ENCODE results near the gene ADNP2. TPM values are rescaled to one million over a fixed set of nuclear protein-coding genes. Genes with fewer than 3 reads are reported as not detected.

ADNP2 gene
- total and polyA plus RNA-seq, 2 donors (not counting 3 experiments of a cell fraction or from before 2014, with no cell fraction given) = 10.2 to 20.6 TPM

GRCh38 chr18:80159713-80160636 lies 50.9 kb downstream of the ADNP2 start:
- H4K20me1 ChIP-seq (replicated peaks; ENCODE audit: control insufficient read depth, extremely low read depth, insufficient read depth, low read length) = no peaks in the 10 kb centered on the region
- H3K4me3 ChIP-seq (replicated peaks in 1 of 3; ENCODE audit: insufficient read depth in 1 of 3, low read depth in 1 of 3, low read length in 3 of 3) = peak overlapping the region in 1 of 3 experiments; percentile 3
- FAIRE-seq (peak; percentile 59), DNase-seq (ENCODE audit: low read depth, low spot score) (peak; percentile 29)
- no TSS peak for BruUV-seq (replicated peaks)
- H3K4me2 ChIP-seq (ENCODE audit: insufficient read depth, low read length) = no peak overlapping the region
- ChIA-PET CTCF (interaction anchor here (0.6 to 5.7 kb wide), 24 partner anchors 10 to 363 kb away, joined by 3 to 63 read pairs (median 4); partner anchors contain the start of genes ADNP2, PARD6G and RBFA), POLR2A (no interaction called here)
- dilution Hi-C loops (cut with MboI; ENCODE audit: extremely low pct_ligation_motif_present, low sequenced_read_pairs) = no loop called here
- H3K9ac ChIP-seq (replicated peaks; ENCODE audit: extremely low read depth, insufficient read depth, low read length) = no peak overlapping the region
- H2AFZ ChIP-seq (ENCODE audit: low read depth, low read length) = peak overlapping the region; percentile 73
- intact Hi-C loops (cut with micrococcal nuclease) = loop anchor here (5.0 kb wide), 1 partner anchor 128 kb away; the partner anchor contains the start of gene RBFA
- H3K79me2 ChIP-seq (ENCODE audit: control insufficient read depth, insufficient read depth, low read length) = no peaks in the 10 kb centered on the region
- H3K27ac ChIP-seq (ENCODE audit: insufficient read depth, low read depth, low read length) = no peak overlapping the region
- H3K9me1 ChIP-seq (replicated peaks; ENCODE audit: control insufficient read depth, extremely low read depth, insufficient read depth, low read length) = no peaks in the 10 kb centered on the region
- no peaks in the 10 kb centered on the region for H3K27me3 ChIP-seq (ENCODE audit: control insufficient read depth in 2 of 2, insufficient read depth in 2 of 2, low read length in 2 of 2)
- no peak for TF ChIP-seq FOS (IDR thresholded peaks at IDR 0.05; ENCODE audit: borderline replicate concordance, insufficient read depth, low read length)
- TF ChIP-seq POLR2A (IDR thresholded peaks at IDR 0.05; ENCODE audit: low read depth, low read length) = no peak
- no peak for TF ChIP-seq JUN (IDR thresholded peaks at IDR 0.05; ENCODE audit: borderline replicate concordance, insufficient read depth, insufficient read length, low read depth)
- no peak for TF ChIP-seq MAX (IDR thresholded peaks at IDR 0.05; ENCODE audit: insufficient read depth, insufficient read length)
- TF ChIP-seq EZH2 (IDR thresholded peaks at IDR 0.05; ENCODE audit: borderline replicate concordance, low read depth, low read length, severe bottlenecking) = peak; percentile 33
- no peak for TF ChIP-seq MYC (IDR thresholded peaks at IDR 0.05; ENCODE audit: low read depth, low read length)
- TF ChIP-seq GATA2 (IDR thresholded peaks at IDR 0.05; ENCODE audit: insufficient read depth, insufficient read length, low read depth, low read length) = no peak
- TF ChIP-seq CTCF (IDR thresholded peaks at IDR 0.05; ENCODE audit: extremely low read depth in 1 of 2, insufficient read depth in 1 of 2, low read depth in 1 of 2, low read length in 2 of 2) = peak; percentile 78 to 90
- TF ChIP-seq POLR2AphosphoS5 (IDR thresholded peaks at IDR 0.05; ENCODE audit: insufficient read depth, low read depth, low read length) = no peak
- H3K9me3 ChIP-seq (replicated peaks; ENCODE audit: control insufficient read depth, insufficient read depth, low read length) = no peaks in the 10 kb centered on the region
- no peaks in the 10 kb centered on the region for H3K36me3 ChIP-seq (ENCODE audit: control insufficient read depth in 2 of 2, extremely low read depth in 1 of 2, insufficient read depth in 2 of 2, low read length in 2 of 2)
- H3K4me1 ChIP-seq (ENCODE audit: control insufficient read depth, extremely low read depth, insufficient read depth, low read length) = no peaks in the 10 kb centered on the region
